GM21737 (cell line): ENCODE measurements around the gene CADM2.
A peak's percentile ranks its signal among the peaks of the same experiment; 100 is the strongest.
"Not testable (repeated sequence)": the region's sequence is repeated elsewhere in the genome, so short reads cannot be mapped to it uniquely, and the experiment has no call there.

Experiments used
- ATAC-seq: cut with Tn5 transposase; IDR thresholded peaks from one replicate; pipeline ENCODE4 v1.9.1; 2021; ENCODE audit warnings: mild to moderate bottlenecking, moderate library complexity; ENCODE audit not compliant: unreplicated experiment

The CADM2 gene

GRCh38 chr3:84958495-84959469 is at the start of gene CADM2:
CADM2 (plus strand) TSS chr3:84958989.
- ATAC-seq, result peak; percentile 95

DNA sequence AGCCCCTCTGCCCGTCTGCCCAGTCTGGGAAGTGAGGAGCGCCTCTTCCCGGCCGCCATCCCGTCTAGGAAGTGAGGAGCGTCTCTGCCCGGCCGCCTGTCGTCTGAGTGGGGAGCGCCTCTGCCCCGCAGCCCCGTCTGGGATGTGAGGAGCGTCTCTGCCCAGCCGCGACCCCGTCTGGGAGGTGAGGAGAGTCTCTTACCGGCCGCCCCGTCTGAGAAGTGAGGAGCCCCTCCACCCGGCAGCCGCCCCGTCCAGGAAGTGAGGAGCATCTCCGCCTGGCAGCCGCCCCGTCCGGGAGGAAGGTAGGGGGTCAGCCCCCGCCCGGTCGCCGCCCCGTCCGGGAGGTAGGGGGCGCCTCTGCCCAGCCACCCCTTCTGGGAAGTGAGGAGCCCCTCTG is 40.2 kb upstream of the CADM2 start:
- ATAC-seq, result not testable (repeated sequence)

DNA sequence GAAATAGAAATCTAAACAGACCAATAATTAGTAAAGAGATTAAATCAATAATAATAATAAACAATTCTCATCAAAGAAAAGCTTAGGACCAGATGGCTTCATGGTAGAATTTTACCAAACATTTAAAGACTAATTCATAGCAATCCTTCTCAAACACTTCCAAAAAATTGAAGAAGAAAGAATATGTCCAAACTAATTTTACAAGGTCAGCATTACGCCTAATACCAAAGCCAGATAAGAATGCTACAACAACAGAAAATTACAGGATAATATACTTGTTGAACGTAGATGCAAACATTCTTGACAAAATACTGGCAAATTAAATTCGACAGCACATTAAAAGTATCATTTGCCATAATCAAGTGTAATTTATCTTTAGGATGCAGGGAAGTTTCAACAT is 36.1 kb upstream of the CADM2 start:
- no peak for ATAC-seq

DNA sequence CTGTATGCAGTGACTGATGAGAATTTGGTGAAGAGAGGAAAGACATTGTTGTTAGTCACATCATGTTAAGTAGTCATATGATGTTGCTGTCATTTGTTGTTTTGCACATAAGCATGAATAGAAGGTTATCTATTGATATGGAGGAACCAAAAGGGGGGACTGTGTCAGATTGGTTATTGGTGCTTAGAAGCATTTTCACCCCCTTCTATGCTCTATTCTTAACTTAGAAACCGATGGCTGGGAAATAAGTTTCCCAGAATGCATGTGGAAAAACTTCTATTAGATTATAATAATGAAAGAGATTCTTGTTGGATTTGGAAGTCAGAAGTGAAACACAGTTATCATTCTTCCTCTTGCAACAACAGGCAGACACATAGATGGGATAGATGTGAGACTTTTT is 33.2 kb upstream of the CADM2 start:
- no peak for ATAC-seq

DNA sequence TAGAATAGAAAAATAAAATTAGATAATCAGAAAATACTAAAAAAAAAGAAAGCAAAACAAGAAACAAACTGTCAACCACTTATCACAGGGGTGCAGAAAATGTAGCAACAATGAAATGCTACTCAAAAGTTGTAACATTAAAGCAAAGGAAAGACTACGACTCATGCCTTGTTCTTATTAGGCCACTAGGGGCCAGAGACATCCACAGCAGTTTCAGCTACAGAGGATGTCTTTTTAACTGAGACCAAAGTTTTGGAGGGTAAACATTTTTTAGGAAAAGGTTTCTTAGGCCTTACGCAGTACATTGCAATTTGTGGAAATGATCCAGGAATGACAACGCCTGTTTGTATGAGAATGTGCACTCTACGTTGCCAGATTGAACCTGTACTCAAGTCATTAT is 15.4 kb upstream of the CADM2 start:
- ATAC-seq, result no peak

GRCh38 chr3:84946240-84946639 is 12.5 kb upstream of the CADM2 start:
- ATAC-seq, result no peak

DNA sequence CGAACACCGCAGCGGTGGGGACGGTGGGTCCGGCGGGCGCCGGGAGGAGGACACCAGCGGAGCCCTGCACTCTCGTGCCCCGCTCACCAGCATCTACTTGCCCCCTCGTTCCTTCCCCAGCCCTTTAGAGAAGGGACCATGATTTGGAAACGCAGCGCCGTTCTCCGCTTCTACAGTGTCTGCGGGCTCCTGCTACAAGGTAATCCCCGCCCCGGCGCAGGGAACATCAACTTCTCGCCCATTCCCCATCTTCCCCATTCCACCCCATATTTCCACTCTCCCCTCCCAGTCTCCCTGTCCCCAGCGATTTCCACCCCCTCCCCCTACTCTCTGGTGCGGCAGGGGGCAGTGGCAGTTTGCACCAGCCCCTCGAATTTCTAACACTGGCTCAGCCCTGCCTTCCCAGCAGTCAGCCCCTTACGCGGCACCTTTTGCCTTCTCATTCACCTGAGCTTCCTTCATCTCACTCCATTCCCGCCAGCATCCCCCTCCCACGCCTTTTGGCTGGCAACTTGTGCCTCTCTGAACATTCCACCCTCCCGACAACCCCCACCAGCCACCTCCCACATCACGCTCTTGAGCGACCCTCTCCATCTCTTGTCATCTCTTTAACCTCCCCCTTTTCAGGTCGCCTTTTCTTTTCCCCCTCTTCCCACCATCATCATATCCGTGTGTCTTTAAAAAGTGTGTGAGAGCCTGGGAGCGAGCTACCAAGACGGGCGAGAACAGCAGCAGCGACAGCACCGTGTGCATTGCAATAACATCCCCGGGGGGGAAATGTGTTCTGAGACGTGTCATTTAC is 882 bp downstream of the CADM2 start:
- no peak for ATAC-seq

DNA sequence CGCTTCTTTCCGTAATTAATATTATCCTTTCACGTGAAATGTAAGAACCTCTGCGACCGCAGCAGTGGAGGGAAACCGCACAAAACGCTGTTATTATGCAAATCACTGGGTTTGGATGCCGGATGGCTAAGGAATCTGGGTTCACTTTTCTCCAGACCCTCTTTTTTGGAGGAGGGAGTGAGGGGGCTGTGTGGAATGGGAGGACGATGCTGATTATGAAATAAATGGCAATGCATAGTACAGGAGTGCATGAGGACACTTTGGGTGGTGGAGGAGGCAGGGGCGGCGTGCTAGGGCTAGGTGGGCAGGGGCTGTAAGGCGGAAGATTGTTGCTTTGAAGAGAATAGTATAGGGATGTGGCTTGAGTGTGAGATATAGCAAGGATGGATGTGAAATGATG is 1.8 kb downstream of the CADM2 start:
- ATAC-seq, result no peak

DNA sequence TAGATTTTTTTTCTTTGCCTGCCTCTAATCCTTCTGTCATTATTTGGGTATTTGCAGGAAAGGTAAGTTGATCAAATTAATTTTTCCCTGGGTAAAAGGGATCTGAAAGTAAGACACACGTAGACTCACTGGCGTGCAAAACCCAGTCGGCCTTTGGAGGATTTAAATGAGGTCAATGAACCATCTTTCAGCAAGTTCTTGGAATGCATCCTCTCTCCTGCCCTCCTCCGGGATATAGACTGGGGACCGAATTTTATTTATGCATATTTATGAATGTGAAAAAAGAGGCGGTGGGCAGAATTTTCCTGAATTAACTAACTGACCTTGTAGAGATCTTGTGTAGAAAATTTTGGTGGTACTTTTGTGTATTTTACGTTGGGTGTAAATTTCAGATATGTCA is 2.2 kb downstream of the CADM2 start:
- no peak for ATAC-seq

GRCh38 chr3:84961521-84962255 is 2.9 kb downstream of the CADM2 start:
- ATAC-seq, result no peak

DNA sequence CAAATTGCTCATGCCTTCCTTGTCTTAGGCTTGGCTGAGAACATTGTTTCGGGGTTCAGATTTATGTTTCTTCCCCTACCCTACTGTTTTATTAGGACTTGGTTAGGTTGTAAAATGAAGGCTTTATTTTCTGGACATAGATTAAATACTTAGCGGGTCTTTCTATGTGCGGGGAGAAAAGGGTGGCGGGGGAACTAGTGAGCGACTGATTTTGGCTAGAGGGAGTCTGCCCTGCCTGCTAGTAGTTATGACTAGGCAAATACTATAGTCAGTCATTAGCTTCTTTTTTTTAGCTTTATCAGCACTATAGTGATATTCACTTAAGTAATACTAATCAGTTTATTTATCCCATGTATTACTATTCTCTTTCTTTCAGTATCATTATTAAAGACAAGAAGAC is 3.6 kb downstream of the CADM2 start:
- ATAC-seq, result no peak

DNA sequence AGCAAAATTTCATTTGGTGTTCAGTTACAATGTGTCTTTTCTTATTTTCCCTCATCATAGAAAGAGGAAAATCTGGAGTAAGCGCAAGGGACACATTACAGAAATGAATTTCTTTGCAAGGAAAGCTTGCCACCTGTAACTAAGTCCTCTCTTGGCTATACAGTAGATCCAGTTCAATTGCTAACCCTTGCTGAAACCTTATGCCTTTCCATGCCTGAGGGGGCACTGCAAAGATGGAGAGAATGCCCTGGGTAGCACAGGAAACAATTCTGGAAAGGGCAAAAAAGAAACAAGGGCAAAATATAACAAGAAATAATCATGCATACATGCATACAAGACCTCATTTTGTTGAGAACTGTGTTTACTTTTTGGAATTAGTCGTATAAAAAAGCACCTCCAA is 4.3 kb downstream of the CADM2 start:
- ATAC-seq, result no peak

DNA sequence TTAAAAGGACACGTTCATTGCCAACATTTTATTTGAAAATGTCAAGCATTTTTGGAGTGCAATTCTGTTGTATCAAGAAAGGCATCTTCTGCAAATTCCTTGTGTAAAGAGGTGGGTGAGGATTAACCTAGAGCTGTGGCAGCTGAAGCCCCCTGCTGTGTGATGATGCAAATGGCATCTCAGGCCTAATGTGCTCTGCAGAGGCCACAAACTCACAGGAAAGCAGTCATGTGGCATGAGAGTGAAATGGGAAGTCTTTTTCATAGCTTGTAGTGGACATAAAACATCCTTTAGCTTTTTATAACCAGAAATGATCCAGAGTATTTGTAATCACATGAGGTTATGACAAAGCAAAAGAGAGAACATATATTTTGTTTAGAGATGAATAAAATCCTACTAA is 6.4 kb downstream of the CADM2 start:
- no peak for ATAC-seq

DNA sequence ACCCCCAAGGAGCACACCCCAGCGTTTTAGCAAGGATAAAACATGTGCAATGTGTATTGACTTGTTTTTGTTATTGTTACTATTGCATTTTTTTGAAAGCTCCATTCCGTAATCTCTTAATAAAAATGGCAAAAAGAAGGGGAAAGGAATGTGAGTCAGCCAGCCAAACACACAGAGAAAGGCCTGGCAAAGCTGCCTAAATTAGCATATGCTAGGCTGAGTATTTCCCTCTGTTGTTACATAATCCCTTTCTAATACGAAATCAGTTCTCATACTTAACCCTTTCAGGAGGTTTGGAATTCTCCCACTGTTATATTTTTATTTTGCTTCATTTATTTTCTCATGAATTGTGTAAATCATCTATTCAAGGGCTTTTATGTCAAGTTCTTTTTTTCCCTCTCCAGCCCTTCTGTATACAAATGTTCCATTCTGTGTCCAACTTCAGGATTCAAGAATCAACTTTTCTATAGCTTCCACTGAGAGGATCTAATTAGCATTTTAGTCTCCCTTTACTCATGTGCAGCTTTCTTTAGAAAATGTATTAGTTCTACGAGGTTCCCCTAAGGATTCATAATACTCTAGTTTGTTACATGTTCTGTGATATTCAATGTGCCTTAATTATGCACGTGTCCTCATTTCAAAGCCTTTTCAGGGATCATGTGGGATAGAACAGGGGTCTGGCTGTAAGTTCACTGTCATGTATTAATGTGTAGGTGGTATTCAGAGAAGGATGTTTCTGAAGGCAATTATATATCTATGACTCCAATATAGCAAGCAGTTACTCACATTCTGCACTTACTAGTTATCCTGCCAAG is 9.2 kb downstream of the CADM2 start:
- ATAC-seq, result no peak

DNA sequence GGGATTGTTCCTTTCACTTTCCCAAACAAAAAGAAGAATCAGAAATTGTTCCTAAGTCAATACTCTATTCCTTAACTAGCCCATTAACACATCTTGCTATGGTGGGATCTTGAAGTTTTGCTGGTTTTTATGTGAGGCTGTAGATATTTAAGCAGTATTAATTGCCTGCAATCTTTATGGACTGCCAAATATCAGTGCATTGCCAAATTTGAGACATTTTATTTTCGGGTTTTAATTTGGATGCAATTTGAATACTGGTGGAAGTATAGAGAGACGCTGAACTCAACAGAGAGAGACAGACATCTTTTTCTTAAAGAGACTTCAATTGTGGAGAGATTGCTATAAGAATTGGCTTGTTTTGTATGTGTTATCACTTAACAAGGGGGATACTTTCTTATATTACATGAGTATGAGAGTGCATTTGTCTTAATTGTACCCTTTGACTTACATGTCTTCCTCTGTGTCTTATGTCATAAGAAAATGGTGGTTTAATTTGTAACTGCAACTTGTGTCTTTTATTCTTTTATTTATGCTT is 10.0 kb downstream of the CADM2 start:
- ATAC-seq, result no peak

- no peak for ATAC-seq
These were observed 15.6 kb downstream of the CADM2 start for GRCh38 chr3:84974347-84974746.

DNA sequence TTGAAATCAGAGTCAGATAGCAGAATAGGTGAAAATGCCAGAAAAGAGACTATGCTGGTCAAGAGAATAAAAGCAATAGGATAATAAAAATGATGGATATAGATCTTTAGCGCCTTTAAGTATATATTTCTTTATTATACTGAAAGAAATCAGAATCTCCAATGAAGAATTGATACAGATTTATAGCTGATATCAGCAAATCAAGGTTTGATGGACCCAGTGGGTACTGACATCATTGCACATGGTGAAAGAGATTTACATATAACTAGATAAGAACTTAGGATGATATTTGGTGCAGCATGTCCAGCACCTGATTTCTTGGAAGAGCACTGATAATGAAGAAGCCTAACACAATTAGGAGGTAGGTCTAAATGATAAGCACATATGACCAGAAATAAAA is 18.2 kb downstream of the CADM2 start:
- ATAC-seq, result no peak

DNA sequence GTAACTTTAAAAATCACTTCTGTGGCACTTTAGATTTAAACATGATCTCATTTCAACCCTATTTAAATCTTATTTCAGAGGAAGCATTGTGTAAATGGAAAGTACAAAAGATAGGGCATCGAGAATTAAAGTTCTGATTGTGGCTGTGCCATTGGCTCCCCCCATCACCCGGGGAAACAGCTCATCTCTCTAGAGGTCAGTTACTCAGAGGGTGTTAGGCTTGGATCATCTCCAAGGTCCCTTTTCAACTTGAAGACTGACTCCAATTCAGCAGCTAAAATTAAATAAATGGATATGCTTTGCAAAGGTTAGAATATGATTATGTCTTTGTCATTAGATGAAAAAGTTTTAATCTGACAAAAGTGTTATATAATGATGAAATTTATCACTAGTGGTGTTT is 20.1 kb downstream of the CADM2 start:
- no peak for ATAC-seq

GRCh38 chr3:84980011-84980410 is 21.2 kb downstream of the CADM2 start:
- ATAC-seq, result no peak

- ATAC-seq, result no peak
These were observed 21.7 kb downstream of the CADM2 start for GRCh38 chr3:84980456-84980855.
